IPS-18a (cell line): Measurements from ENCODE around the gene ELOVL5.

Experiments
- H3K27ac ChIP-seq: one replicate; pipeline ENCODE4 v1.5.1; 2013; ENCODE audit warnings: low read length
- H3K27me3 ChIP-seq: one replicate; pipeline ENCODE4 v1.6.1; 2013; ENCODE audit warnings: mild to moderate bottlenecking, low read length; ENCODE audit not compliant: control insufficient read depth, insufficient read depth
- H3K36me3 ChIP-seq: one replicate; pipeline ENCODE4 v1.6.1; 2013; ENCODE audit warnings: low read depth, low read length; ENCODE audit not compliant: control insufficient read depth
- H3K4me1 ChIP-seq: one replicate; pipeline ENCODE4 v1.6.1; 2013; ENCODE audit warnings: low read depth, low read length; ENCODE audit not compliant: control insufficient read depth
- H3K4me3 ChIP-seq: one replicate; pipeline ENCODE4 v1.5.1; 2013; ENCODE audit warnings: low read length
- H3K9ac ChIP-seq: one replicate; pipeline ENCODE4 v1.6.1; 2013; ENCODE audit warnings: mild to moderate bottlenecking, low read length, moderate library complexity
- H3K9me3 ChIP-seq: one replicate; pipeline ENCODE4 v1.6.1; 2013; ENCODE audit warnings: low read depth, low read length; ENCODE audit not compliant: control insufficient read depth

The ELOVL5 gene

GRCh38 chr6:53376661-53377226, 28.0 kb upstream of the ELOVL5 start:
- Histone ChIP-seq H3K27ac (no peak overlapping the region), H3K4me3 (no peak overlapping the region), H3K4me1 (no peaks in the 10 kb centered on the region), H3K9ac (no peak overlapping the region), H3K36me3 (no peaks in the 10 kb centered on the region), H3K27me3 (no peaks in the 10 kb centered on the region), H3K9me3 (no peaks in the 10 kb centered on the region)

- Histone ChIP-seq H3K4me1 (no peaks in the 10 kb centered on the region), H3K36me3 (no peaks in the 10 kb centered on the region), H3K4me3 (no peak overlapping the region), H3K27me3 (no peaks in the 10 kb centered on the region), H3K9ac (no peak overlapping the region), H3K27ac (no peak overlapping the region), H3K9me3 (no peaks in the 10 kb centered on the region)
Measured at GRCh38 chr6:53375847-53376246, 27.1 kb upstream of the ELOVL5 start.

DNA sequence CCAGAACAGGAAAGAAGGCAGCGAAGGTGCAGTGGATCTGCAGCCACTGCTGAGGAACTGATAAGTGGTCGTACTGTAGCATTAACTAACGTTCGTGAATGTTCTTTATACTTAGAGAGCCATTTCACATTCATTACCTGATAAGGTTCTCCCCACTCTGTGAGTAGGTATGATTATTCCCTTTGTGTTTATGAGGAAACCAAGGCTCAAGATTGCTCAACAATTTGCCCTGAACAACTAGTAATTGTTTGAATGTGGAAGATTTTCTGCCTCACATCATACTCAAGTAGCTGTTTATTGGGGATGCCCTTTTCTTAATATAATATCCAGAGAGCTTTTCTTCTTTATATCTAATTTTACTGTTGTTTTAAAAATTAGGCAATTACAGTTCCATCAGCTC, 24.9 kb upstream of the ELOVL5 start:
- H3K9ac ChIP-seq, result no peak overlapping the region
- H3K27ac ChIP-seq, result no peak overlapping the region
- H3K36me3 ChIP-seq, result no peaks in the 10 kb centered on the region
- no peak overlapping the region for H3K4me3 ChIP-seq
- H3K27me3 ChIP-seq, result no peaks in the 10 kb centered on the region
- no peaks in the 10 kb centered on the region for H3K4me1 ChIP-seq
- H3K9me3 ChIP-seq, result no peaks in the 10 kb centered on the region

- no peaks in the 10 kb centered on the region for H3K27me3 ChIP-seq
- no peak overlapping the region for H3K4me3 ChIP-seq
- H3K9ac ChIP-seq, result no peak overlapping the region
- H3K4me1 ChIP-seq, result no peaks in the 10 kb centered on the region
- H3K9me3 ChIP-seq, result no peaks in the 10 kb centered on the region
- H3K36me3 ChIP-seq, result no peaks in the 10 kb centered on the region
- H3K27ac ChIP-seq, result no peak overlapping the region
Measured at GRCh38 chr6:53369876-53370515, 21.2 kb upstream of the ELOVL5 start.

GRCh38 chr6:53369051-53369450, 20.3 kb upstream of the ELOVL5 start:
- Histone ChIP-seq H3K4me3 (no peak overlapping the region), H3K9me3 (no peaks in the 10 kb centered on the region), H3K9ac (no peak overlapping the region), H3K27me3 (no peaks in the 10 kb centered on the region), H3K27ac (no peak overlapping the region), H3K4me1 (no peaks in the 10 kb centered on the region), H3K36me3 (no peaks in the 10 kb centered on the region)

- Histone ChIP-seq H3K4me1 (no peaks in the 10 kb centered on the region), H3K9me3 (no peaks in the 10 kb centered on the region)
Measured at GRCh38 chr6:53366128-53366641, 17.4 kb upstream of the ELOVL5 start.

DNA sequence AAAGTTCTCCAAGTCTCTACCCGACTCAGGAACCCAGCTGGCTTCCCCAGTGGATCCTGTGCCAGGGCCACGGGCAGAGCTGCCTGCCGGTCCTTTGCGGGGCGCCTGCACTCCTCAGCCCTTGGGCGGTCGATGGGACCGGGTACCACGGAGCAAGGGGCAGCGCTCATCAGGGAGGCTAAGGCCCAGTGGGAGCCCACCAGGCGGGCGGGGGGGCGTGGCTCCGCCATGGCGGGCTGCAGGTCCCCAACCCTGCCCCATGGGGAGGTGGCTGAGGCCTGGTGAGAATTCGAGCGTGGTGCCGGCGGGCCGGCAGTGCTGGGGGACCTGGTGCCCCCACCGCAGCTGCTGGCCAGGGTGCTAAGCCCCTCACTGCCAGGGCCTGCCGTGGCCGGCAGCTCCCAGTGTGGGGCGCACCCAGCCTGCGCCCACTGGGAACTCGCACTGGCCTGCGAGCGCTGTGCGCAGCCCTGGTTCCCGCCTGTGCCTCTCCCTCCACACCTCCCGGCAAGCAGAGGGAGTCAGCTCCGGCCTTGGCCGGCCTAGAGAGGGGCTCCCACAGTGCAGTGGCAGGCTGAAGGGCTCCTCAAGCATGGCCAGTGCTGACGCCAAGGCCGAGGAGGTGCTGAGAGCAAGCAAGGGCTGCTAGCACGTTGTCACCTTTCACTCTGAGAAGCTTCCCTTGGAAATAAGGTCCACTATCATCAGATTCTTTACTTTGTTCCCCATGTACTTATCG, 14.8 kb upstream of the ELOVL5 start:
- H3K36me3 ChIP-seq, result no peaks in the 10 kb centered on the region
- no peak overlapping the region for H3K27ac ChIP-seq
- H3K4me3 ChIP-seq, result no peak overlapping the region
- no peak overlapping the region for H3K9ac ChIP-seq
- H3K27me3 ChIP-seq, result peaks cover under 1% of the 10 kb centered on the region
- H3K4me1 ChIP-seq, result peaks cover 14% of the 10 kb centered on the region
- no peaks in the 10 kb centered on the region for H3K9me3 ChIP-seq

More at GRCh38 chr6:53366128-53366641, 17.4 kb upstream of the ELOVL5 start:
- Histone ChIP-seq H3K4me3 (no peak overlapping the region), H3K27ac (no peak overlapping the region), H3K9ac (no peak overlapping the region), H3K27me3 (no peaks in the 10 kb centered on the region), H3K36me3 (no peaks in the 10 kb centered on the region)

DNA sequence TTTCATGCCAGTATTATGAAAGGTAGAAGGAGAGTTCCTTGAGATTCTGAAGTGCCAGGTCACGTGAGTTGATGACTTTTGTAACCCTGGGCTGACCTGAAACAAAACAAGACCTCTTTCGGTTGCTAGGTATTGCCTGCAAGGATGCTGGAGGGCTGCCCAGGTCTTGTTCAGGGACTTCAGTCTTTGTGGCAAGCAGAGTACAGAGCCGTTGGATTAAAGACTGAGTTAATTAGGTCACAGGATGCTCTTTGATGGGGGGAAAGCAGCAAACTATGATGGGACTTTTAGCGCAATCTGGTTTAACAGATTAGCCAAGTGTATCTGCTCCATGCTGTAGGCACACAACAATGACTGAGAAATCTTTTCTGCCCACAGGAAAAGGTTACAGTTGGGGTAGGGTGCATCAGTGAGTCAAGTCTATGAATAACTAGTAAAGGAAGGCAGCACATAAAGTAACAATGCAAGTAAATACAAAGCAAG, 12.8 kb upstream of the ELOVL5 start:
- Histone ChIP-seq H3K9ac (no peak overlapping the region), H3K4me1 (peaks cover 20% of the 10 kb centered on the region), H3K9me3 (no peaks in the 10 kb centered on the region), H3K27ac (no peak overlapping the region), H3K36me3 (no peaks in the 10 kb centered on the region), H3K27me3 (peaks cover 13% of the 10 kb centered on the region), H3K4me3 (no peak overlapping the region)

GRCh38 chr6:53360093-53360912, 11.6 kb upstream of the ELOVL5 start:
- Histone ChIP-seq H3K27me3 (peaks cover 13% of the 10 kb centered on the region), H3K9ac (peak overlapping the region; percentile 83), H3K4me3 (peak overlapping the region; percentile 76), H3K4me1 (peaks cover 20% of the 10 kb centered on the region), H3K9me3 (no peaks in the 10 kb centered on the region), H3K27ac (no peak overlapping the region), H3K36me3 (no peaks in the 10 kb centered on the region)

GRCh38 chr6:53359843-53360092, 11.0 kb upstream of the ELOVL5 start:
- H3K9me3 ChIP-seq, result no peaks in the 10 kb centered on the region
- H3K9ac ChIP-seq, result peak overlapping the region; percentile 83
- H3K36me3 ChIP-seq, result no peaks in the 10 kb centered on the region
- H3K27me3 ChIP-seq, result peaks cover 13% of the 10 kb centered on the region
- peak overlapping the region; percentile 79 for H3K27ac ChIP-seq
- peak overlapping the region; percentile 76 for H3K4me3 ChIP-seq
- H3K4me1 ChIP-seq, result peaks cover 20% of the 10 kb centered on the region

GRCh38 chr6:53359095-53359842, 10.5 kb upstream of the ELOVL5 start:
- Histone ChIP-seq H3K4me1 (peaks cover 20% of the 10 kb centered on the region), H3K27me3 (peaks cover 13% of the 10 kb centered on the region), H3K9ac (peak overlapping the region; percentile 83), H3K9me3 (no peaks in the 10 kb centered on the region), H3K27ac (peak overlapping the region; percentile 79), H3K4me3 (peak overlapping the region; percentile 76), H3K36me3 (no peaks in the 10 kb centered on the region)
